ENCODE data around the gene ZNF366.

ZNF366 gene

DNA sequence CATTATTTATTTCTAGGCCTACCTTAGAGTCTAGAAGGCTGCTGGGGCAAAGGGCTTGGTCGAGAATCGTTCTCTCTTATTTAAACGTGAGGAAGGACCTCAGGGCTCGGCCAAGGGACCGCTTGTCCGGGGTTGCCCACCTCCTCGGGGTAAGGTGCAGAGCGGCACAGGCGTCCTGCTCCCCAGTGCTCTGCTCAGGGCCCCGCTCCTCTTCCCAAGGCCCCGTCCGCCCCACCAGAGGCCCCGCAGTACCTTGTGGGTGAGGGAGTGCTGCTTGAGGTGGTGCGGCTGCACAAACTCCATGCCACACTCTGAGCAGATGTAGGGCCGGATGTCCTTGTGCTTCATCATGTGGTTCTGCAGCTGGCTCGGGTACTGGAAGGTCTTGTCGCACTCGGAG, 47.3 kb downstream of the ZNF366 start:
- TF ChIP-seq, protein P1, sequence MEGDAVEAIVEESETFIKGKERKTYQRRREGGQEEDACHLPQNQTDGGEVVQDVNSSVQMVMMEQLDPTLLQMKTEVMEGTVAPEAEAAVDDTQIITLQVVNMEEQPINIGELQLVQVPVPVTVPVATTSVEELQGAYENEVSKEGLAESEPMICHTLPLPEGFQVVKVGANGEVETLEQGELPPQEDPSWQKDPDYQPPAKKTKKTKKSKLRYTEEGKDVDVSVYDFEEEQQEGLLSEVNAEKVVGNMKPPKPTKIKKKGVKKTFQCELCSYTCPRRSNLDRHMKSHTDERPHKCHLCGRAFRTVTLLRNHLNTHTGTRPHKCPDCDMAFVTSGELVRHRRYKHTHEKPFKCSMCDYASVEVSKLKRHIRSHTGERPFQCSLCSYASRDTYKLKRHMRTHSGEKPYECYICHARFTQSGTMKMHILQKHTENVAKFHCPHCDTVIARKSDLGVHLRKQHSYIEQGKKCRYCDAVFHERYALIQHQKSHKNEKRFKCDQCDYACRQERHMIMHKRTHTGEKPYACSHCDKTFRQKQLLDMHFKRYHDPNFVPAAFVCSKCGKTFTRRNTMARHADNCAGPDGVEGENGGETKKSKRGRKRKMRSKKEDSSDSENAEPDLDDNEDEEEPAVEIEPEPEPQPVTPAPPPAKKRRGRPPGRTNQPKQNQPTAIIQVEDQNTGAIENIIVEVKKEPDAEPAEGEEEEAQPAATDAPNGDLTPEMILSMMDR (IDR thresholded peaks at IDR 0.05; ENCODE audit: extremely low read depth, missing control alignments), result no peak
- no peak for DNase-seq (ENCODE audit: low spot score)

DNA sequence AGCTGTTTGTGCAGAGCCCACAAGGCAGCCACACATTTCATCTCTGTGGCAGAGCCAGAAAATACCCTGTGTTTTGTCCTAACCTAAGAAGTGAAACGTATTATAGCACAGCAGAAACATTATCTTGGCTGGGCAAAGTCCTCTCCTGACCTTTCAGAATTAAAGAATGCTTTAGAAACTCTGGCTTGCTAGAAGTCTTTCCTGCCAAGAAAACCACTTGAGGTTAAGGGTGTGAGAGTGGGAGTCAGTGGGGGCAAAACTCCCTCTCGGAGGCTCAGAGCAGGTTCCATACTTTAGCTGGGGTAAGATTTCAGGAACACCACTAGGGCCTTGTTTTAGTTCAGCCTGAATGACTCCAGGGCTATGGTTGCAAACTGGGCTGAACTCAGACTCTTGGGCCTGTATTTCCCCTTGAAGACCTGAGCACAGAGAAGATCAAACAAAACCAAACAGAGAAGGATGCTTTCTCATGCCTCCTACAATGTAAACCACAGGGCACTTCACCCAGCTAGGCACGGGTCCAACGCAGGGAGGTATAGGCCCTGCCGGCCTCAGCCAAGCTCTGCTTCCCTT, 48.0 kb downstream of the ZNF366 start:
- TF ChIP-seq, protein P1 (IDR thresholded peaks at IDR 0.05; ENCODE audit: extremely low read depth, missing control alignments), result no peak
- no peak for DNase-seq (ENCODE audit: low spot score)

DNA sequence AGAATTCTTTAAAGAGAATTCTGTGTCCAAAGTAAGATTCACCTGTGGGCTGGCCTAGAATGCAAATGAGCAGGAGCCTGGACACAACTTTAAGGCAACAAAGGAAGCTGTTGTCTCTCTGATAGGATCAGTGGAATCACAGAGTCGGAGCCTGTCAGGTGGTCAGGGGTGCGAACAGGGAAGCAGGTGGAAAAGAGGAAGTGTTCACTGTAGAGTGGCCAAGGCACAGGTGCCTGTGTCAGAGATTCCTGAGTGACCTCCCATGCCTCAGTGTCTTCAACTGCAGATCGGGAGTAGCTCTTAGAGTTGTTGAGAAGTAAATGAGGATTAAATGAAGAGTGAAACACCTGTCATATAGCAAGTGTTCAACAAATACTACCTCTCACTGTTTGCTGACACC, 48.8 kb downstream of the ZNF366 start:
- DNase-seq (ENCODE audit: low spot score), result no peak

DNA sequence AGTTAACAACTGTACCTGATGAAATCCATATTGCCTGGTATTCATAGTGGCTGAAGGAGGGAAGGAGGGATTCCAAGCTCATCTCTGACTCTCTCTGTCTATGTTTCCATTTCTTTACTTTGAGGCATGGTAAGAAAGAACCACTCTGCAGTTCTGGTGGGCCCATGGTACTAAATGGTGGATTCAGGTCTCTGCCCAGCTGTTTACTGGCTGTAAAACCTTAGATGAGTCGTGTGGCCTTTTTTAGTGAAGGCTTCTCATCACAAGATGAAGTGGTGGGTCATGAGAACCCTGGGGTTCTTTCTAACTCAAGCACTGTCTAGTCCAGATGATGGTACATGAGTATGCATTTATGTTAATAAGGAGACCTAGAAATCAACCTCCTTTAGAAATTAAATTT, 49.7 kb downstream of the ZNF366 start:
- no peak for DNase-seq (ENCODE audit: low spot score)
- TF ChIP-seq, protein P1 (IDR thresholded peaks at IDR 0.05; ENCODE audit: extremely low read depth, missing control alignments), result no peak

More for the DNA sequence above, 48.8 kb downstream of the ZNF366 start:
- TF ChIP-seq, protein P1 (IDR thresholded peaks at IDR 0.05; ENCODE audit: extremely low read depth, missing control alignments), result no peak

DNA sequence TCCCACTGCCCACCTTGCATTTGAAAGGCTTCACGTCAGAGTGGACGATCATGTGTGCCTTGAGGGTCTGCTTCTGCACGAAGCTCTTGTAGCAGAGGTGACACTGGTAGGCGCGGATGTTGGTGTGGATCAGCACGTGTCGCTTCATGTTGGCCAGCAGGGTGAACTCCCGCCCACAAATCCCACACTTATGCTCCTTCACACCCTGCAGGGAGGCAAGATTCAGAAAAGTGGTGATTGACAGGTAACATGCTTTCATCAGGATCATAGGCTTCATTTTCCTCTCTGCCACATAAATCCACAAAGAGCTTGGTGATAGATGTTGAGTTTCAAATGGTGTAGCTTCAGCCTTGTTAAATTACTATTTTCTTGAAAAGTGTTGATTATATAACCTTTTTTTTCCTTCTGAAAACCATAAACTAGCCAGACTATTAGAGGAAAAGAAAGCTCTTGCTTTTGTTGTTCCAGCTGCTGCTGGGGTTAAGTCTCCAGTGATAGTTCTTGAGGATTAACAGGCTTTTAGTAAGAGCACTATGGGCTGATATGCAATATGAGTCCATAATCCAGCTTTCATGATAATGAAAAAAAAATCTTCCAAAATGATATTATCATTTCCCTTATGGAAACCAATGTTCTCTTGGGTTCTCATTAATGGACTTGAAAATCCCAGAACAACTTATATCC, 50.7 kb downstream of the ZNF366 start:
- TF ChIP-seq, protein P1 (IDR thresholded peaks at IDR 0.05; ENCODE audit: extremely low read depth, missing control alignments), result no peak
- no peak for DNase-seq (ENCODE audit: low spot score)

DNA sequence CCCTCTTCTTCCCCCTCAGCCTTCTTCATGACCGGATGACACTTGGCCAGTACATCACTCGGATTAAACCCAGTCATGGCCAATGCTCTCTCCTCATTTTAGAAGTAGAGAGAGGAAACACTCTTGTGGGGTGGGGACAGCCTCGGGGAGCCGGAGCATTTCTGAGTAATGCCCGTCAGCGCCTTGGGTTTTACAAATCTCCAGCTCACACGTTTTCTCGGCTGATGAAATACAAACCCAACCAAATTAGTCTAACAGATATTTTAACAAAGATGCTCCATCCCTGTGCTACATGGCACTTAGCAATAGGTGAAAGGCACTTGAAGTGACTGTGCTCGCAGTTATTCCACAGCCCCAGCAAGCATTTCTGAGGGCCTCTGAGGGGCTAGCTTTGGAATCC, 51.7 kb downstream of the ZNF366 start:
- TF ChIP-seq, protein P1 (IDR thresholded peaks at IDR 0.05; ENCODE audit: extremely low read depth, missing control alignments), result no peak
- no peak for DNase-seq (ENCODE audit: low spot score)

DNA sequence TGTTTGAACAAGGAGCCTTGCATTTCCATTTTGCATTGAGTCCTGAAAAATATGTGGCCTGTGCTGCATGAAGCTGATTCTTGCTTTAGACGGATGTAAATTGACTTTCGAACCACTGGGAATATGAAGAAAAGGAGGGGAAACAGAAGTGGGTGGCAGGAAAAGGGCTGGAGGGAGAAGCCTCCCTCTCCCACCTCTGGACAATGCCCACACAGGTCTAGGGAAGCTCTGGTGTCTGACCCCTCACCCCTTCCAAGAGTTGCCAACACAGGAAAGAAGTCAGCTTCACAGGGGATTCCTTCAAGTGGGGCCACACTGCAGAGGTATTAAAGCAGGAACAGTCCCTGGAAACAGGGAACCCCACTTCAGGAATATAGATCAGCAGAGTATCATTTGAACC, 52.2 kb downstream of the ZNF366 start:
- TF ChIP-seq, protein P1 (IDR thresholded peaks at IDR 0.05; ENCODE audit: extremely low read depth, missing control alignments), result no peak
- no peak for DNase-seq (ENCODE audit: low spot score)
